H9 (cell line): ENCODE data around the gene KRT78. TPM values are rescaled to one million over a fixed set of nuclear protein-coding genes. Genes with fewer than 3 reads are reported as not detected.
"Not testable (repeated sequence)": the region's sequence is repeated elsewhere in the genome, so short reads cannot be mapped to it uniquely, and the experiment has no call there.

ENCODE experiments used
- DNase-seq: peaks from one replicate; pipeline ENCODE4 v3.0.0-alpha.2; 2017
- H2AFZ ChIP-seq: one replicate; pipeline ENCODE4 v1.6.1; 2013; ENCODE audit warnings: mild to moderate bottlenecking, low read length, control low read depth, moderate library complexity
- H2AK5ac ChIP-seq: 2 replicates; pipeline ENCODE4 v1.6.1; 2013; ENCODE audit warnings: low read length, control low read depth, mixed read lengths; ENCODE audit not compliant: insufficient read length
- H2BK120ac ChIP-seq: one replicate; pipeline ENCODE4 v1.6.1; 2013; ENCODE audit warnings: low read depth, mild to moderate bottlenecking, low read length, control low read depth, inconsistent platforms; ENCODE audit not compliant: poor library complexity, severe bottlenecking
- H2BK12ac ChIP-seq: 2 replicates; pipeline ENCODE4 v1.6.1; 2013; ENCODE audit warnings: low read length, control low read depth, mixed read lengths, low read depth; ENCODE audit not compliant: insufficient read length
- H2BK15ac ChIP-seq: 2 replicates; pipeline ENCODE4 v1.6.1; 2013; ENCODE audit warnings: low read depth, low read length, control low read depth
- H2BK20ac ChIP-seq: one replicate; pipeline ENCODE4 v1.6.1; 2013; ENCODE audit warnings: low read depth, mild to moderate bottlenecking, low read length, control low read depth, inconsistent platforms; ENCODE audit not compliant: poor library complexity, severe bottlenecking
- H2BK5ac ChIP-seq: 2 replicates; pipeline ENCODE4 v1.6.1; 2013; ENCODE audit warnings: low read length, control low read depth, mixed read lengths; ENCODE audit not compliant: insufficient read length
- H3K14ac ChIP-seq: 2 replicates; pipeline ENCODE4 v1.6.1; 2013; ENCODE audit warnings: low read length, control low read depth; ENCODE audit not compliant: insufficient read depth
- H3K18ac ChIP-seq: 2 replicates; pipeline ENCODE4 v1.6.1; 2013; ENCODE audit warnings: low read depth, mild to moderate bottlenecking, mixed read lengths, low read length, control low read depth; ENCODE audit not compliant: insufficient read length
- H3K23ac ChIP-seq: 2 replicates; pipeline ENCODE4 v1.6.1; 2013; ENCODE audit warnings: low read length, control low read depth, mixed read lengths, low read depth; ENCODE audit not compliant: insufficient read length
- H3K23me2 ChIP-seq: 2 replicates; pipeline ENCODE4 v1.6.1; 2013; ENCODE audit warnings: low read depth, mild to moderate bottlenecking, mixed read lengths, low read length, control low read depth; ENCODE audit not compliant: insufficient read length, poor library complexity, severe bottlenecking
- H3K27ac ChIP-seq: 2 replicates; pipeline ENCODE4 v1.5.1; 2013; ENCODE audit warnings: low read length, control low read depth, mixed read lengths, low read depth; ENCODE audit not compliant: insufficient read length
- H3K27me3 ChIP-seq: 2 replicates; pipeline ENCODE4 v1.6.1; 2013; ENCODE audit warnings: low read length, control low read depth, inconsistent platforms; ENCODE audit not compliant: insufficient read depth
- H3K4ac ChIP-seq: 2 replicates; pipeline ENCODE4 v1.6.1; 2013; ENCODE audit warnings: low read depth, mild to moderate bottlenecking, control low read depth, inconsistent platforms, low read length, moderate library complexity
- H3K4me1 ChIP-seq: 2 replicates; pipeline ENCODE4 v1.6.1; 2013; ENCODE audit warnings: low read length, control low read depth, inconsistent platforms; ENCODE audit not compliant: insufficient read depth
- H3K4me2 ChIP-seq: 2 replicates; pipeline ENCODE4 v1.6.1; 2013; ENCODE audit warnings: low read length, control low read depth, mixed read lengths; ENCODE audit not compliant: insufficient read length, insufficient read depth
- H3K56ac ChIP-seq: 2 replicates; pipeline ENCODE4 v1.6.1; 2013; ENCODE audit warnings: low read depth, mild to moderate bottlenecking, mixed read lengths, low read length, control low read depth; ENCODE audit not compliant: insufficient read length
- H3K79me1 ChIP-seq: 2 replicates; pipeline ENCODE4 v1.6.1; 2013; ENCODE audit warnings: low read depth, mild to moderate bottlenecking, moderate library complexity, low read length, control low read depth, inconsistent platforms; ENCODE audit not compliant: insufficient read depth, poor library complexity, severe bottlenecking
- H3K79me2 ChIP-seq: 2 replicates; pipeline ENCODE4 v1.6.1; 2013; ENCODE audit warnings: low read length, control low read depth, inconsistent platforms; ENCODE audit not compliant: insufficient read depth
- H3K9ac ChIP-seq: 2 replicates; pipeline ENCODE4 v1.6.1; 2013; ENCODE audit warnings: low read length, control low read depth, mixed read lengths; ENCODE audit not compliant: insufficient read length; ENCODE audit errors: extremely low read depth
- H3K9me3 ChIP-seq: one replicate; pipeline ENCODE4 v1.6.1; 2013; ENCODE audit warnings: low read depth, low read length, inconsistent platforms; ENCODE audit not compliant: control insufficient read depth
- H3T11ph ChIP-seq: one replicate; pipeline ENCODE4 v1.6.1; 2013; ENCODE audit warnings: mild to moderate bottlenecking, low read length, control low read depth, inconsistent platforms
- H4K20me1 ChIP-seq: one replicate; pipeline ENCODE4 v1.6.1; 2013; ENCODE audit not compliant: control insufficient read depth, insufficient read length, insufficient read depth
- H4K5ac ChIP-seq: 2 replicates; pipeline ENCODE4 v1.6.1; 2013; ENCODE audit warnings: low read depth, mild to moderate bottlenecking, mixed read lengths, low read length, control low read depth; ENCODE audit not compliant: insufficient read length
- H4K8ac ChIP-seq: replicated peaks from 2 replicates; pipeline ENCODE4 v1.6.1; 2013; ENCODE audit warnings: low read length, control low read depth, mixed read lengths, low read depth; ENCODE audit not compliant: insufficient read length
- H4K91ac ChIP-seq: 2 replicates; pipeline ENCODE4 v1.6.1; 2013; ENCODE audit warnings: low read depth, mild to moderate bottlenecking, moderate library complexity, mixed read lengths, low read length, control low read depth; ENCODE audit not compliant: insufficient read length
- H3K27ac Mint-ChIP-seq, 3 experiments: 2 replicates in 2 of 3; 3 replicates in 1 of 3; pipeline ENCODE4 v1.8.0; 2020 to 2021; ENCODE audit warnings: mixed read lengths in 3 of 3, mild to moderate bottlenecking in 1 of 3, moderate library complexity in 1 of 3
- H3K27me3 Mint-ChIP-seq: 2 replicates; pipeline ENCODE4 v1.8.0; 2021; ENCODE audit warnings: low read depth, mild to moderate bottlenecking, moderate library complexity, mixed read lengths
- H3K36me3 Mint-ChIP-seq, 3 experiments: 2 replicates in 2 of 3; 3 replicates in 1 of 3; pipeline ENCODE4 v1.8.0; 2020 to 2021; ENCODE audit warnings: low read depth in 3 of 3, mixed read lengths in 3 of 3; ENCODE audit not compliant: insufficient read depth in 1 of 3
- H3K4me1 Mint-ChIP-seq, 2 experiments: 2 replicates each; pipeline ENCODE4 v1.8.0; 2020; ENCODE audit warnings: mixed read lengths in 2 of 2
- H3K4me3 Mint-ChIP-seq, 2 experiments: 2 replicates in 1 of 2; 3 replicates in 1 of 2; pipeline ENCODE4 v1.8.0; 2020 to 2021; ENCODE audit warnings: mild to moderate bottlenecking in 2 of 2, mixed read lengths in 2 of 2, moderate library complexity in 1 of 2
- H3K9me3 Mint-ChIP-seq, 2 experiments: 2 replicates in 1 of 2; 3 replicates in 1 of 2; pipeline ENCODE4 v1.8.0; 2020; ENCODE audit warnings: mild to moderate bottlenecking in 2 of 2, mixed read lengths in 2 of 2, moderate library complexity in 1 of 2
- WGBS: extraction: QIAGEN DNeasy Blood & Tissue Kit; methylation state at CpG from one replicate; pipeline ENCODE4 v1.1.7; 2013; ENCODE audit warnings: missing lambda C conversion rate, low lambda C conversion rate, mixed read lengths; ENCODE audit not compliant: insufficient read length; ENCODE audit errors: extremely low coverage; 5-methylcytosine and 5-hydroxymethylcytosine counted together
- total RNA-seq: library from RNA; stranded (reverse); gene quantifications from 2 replicates; pipeline ENCODE4 v1.2.1, GENCODE V29; 2021
- TF ChIP-seq, protein P1 (sequence below): fragments of 200-600 bp; sonication (generic); conservative IDR thresholded peaks from 3 replicates; pipeline ENCODE4 v1.8.0; 2021; ENCODE audit warnings: antibody characterized with exemption, mild to moderate bottlenecking

Gene KRT78
- total RNA-seq, 1 experiment from 2014 or later, result not detected

DNA sequence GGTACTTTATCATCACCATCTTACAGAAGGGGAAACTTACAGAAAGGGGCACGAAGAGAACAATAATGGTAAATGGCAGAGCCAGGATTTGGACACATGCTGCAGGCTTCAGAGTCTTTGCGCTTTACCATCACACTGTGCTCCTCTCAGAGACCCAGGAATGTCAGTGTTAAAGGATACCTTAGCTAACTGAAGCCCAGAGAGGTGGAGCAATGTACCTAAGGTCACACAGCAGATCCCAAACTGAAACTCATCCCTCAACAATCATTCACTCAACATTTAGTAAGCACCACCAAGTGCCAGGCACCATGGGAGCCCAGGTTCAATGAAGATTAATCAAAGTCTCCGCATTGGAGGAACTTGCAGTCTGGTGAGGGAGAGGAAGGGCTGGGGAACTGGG is 8.0 kb upstream of the KRT78 start:
- no peak overlapping the region for H3T11ph ChIP-seq
- no peaks in the 10 kb centered on the region for H3K27me3 ChIP-seq
- no peak overlapping the region for H2BK12ac ChIP-seq
- no peaks in the 10 kb centered on the region for H4K20me1 ChIP-seq
- Mint-ChIP-seq H3K27me3 (peaks cover 25% of the 10 kb centered on the region), H3K4me3 (no peak overlapping the region), H3K36me3 (no peaks in the 10 kb centered on the region), H3K27ac (no peak overlapping the region; a peak in 1 of 7 replicates), H3K4me1 (no peaks in the 10 kb centered on the region), H3K9me3 (no peaks in the 10 kb centered on the region)
- H3K56ac ChIP-seq, result no peak overlapping the region
- no peaks in the 10 kb centered on the region for H3K4me1 ChIP-seq
- H4K8ac ChIP-seq, result no peak overlapping the region
- no peak overlapping the region for H3K4ac ChIP-seq
- H3K9me3 ChIP-seq, result no peaks in the 10 kb centered on the region
- H2AK5ac ChIP-seq, result no peak overlapping the region
- TF ChIP-seq, protein P1, sequence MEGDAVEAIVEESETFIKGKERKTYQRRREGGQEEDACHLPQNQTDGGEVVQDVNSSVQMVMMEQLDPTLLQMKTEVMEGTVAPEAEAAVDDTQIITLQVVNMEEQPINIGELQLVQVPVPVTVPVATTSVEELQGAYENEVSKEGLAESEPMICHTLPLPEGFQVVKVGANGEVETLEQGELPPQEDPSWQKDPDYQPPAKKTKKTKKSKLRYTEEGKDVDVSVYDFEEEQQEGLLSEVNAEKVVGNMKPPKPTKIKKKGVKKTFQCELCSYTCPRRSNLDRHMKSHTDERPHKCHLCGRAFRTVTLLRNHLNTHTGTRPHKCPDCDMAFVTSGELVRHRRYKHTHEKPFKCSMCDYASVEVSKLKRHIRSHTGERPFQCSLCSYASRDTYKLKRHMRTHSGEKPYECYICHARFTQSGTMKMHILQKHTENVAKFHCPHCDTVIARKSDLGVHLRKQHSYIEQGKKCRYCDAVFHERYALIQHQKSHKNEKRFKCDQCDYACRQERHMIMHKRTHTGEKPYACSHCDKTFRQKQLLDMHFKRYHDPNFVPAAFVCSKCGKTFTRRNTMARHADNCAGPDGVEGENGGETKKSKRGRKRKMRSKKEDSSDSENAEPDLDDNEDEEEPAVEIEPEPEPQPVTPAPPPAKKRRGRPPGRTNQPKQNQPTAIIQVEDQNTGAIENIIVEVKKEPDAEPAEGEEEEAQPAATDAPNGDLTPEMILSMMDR, result no peak
- no peaks in the 10 kb centered on the region for H3K79me2 ChIP-seq
- H3K4me2 ChIP-seq, result no peak overlapping the region
- H3K23ac ChIP-seq, result no peak overlapping the region
- H2BK15ac ChIP-seq, result no peak overlapping the region
- H3K79me1 ChIP-seq, result no peaks in the 10 kb centered on the region
- H4K5ac ChIP-seq, result no peak overlapping the region
- H4K91ac ChIP-seq, result no peak overlapping the region
- H2BK20ac ChIP-seq, result no peak overlapping the region
- no peak overlapping the region for H2BK120ac ChIP-seq
- no CpG with 5 or more reads among the region's 3 CpGs for WGBS
- no peak overlapping the region for H3K14ac ChIP-seq
- H2AFZ ChIP-seq, result no peak overlapping the region
- no peak overlapping the region for H2BK5ac ChIP-seq
- H3K9ac ChIP-seq, result no peak overlapping the region
- H3K18ac ChIP-seq, result no peak overlapping the region
- DNase-seq, result no peak
- H3K27ac ChIP-seq, result no peak overlapping the region
- H3K23me2 ChIP-seq, result no peaks in the 10 kb centered on the region

GRCh38 chr12:52856077-52856476 is 7.3 kb upstream of the KRT78 start:
- not testable (repeated sequence) for H3K9me3 Mint-ChIP-seq, H3K4me3 Mint-ChIP-seq, H3K27me3 ChIP-seq, H3K4me1 Mint-ChIP-seq, H3K4me2 ChIP-seq, H4K5ac ChIP-seq, H3K23ac ChIP-seq, H3K27ac ChIP-seq, H2AFZ ChIP-seq, H3K56ac ChIP-seq, H4K91ac ChIP-seq, H3K14ac ChIP-seq, H3K23me2 ChIP-seq, H2AK5ac ChIP-seq, H3K9ac ChIP-seq, H2BK15ac ChIP-seq, H4K20me1 ChIP-seq, H3K9me3 ChIP-seq, H3K27ac Mint-ChIP-seq, H3K4me1 ChIP-seq, H3K79me1 ChIP-seq, DNase-seq, H3K36me3 Mint-ChIP-seq, H3K4ac ChIP-seq, H3K79me2 ChIP-seq, H3K18ac ChIP-seq, H2BK20ac ChIP-seq, H2BK12ac ChIP-seq, H3T11ph ChIP-seq, H4K8ac ChIP-seq, H2BK120ac ChIP-seq, H2BK5ac ChIP-seq
- H3K27me3 Mint-ChIP-seq, result peaks cover 25% of the 10 kb centered on the region
- no CpG with 5 or more reads among the region's 2 CpGs for WGBS
